ENCODE data around the gene MIER2. TPM values are rescaled to one million over a fixed set of nuclear protein-coding genes. Genes with fewer than 3 reads are reported as not detected.
"Not testable (repeated sequence)": the region's sequence is repeated elsewhere in the genome, so short reads cannot be mapped to it uniquely, and the experiment has no call there.

The MIER2 gene
- total and polyA plus RNA-seq, 2 donors from 2014 or later = 18.4 to 23.4 TPM

DNA sequence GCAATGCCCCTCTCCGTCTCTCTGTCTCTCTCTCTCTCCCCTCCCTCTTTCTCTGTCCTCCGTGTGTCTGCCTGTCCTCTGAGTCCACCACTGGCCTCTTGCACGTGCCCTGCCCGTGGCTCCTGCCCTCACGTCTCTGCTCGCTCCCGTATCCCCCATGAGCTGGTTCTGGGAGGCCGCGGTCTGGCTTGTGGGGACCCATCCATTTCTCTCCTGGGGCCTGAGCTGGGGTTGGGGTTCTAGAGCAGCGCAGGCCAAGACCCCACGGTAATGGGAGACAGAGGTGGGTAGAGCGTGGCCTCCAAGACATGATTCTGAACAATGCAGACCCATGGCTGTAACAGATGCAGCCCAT lies 45.3 kb upstream of the MIER2 start:
- no peaks in the 10 kb centered on the region for H3K36me3 ChIP-seq (ENCODE audit: control insufficient read depth in 2 of 3, insufficient read depth in 3 of 3, low read length in 3 of 3)
- H3K9ac ChIP-seq (ENCODE audit: low read length in 3 of 3) = no peak overlapping the region
- H3K4me1 ChIP-seq (ENCODE audit: control insufficient read depth in 2 of 3, insufficient read depth in 2 of 3, low read depth in 1 of 3, low read length in 3 of 3) = no peaks in the 10 kb centered on the region
- H3K9me3 ChIP-seq (ENCODE audit: control insufficient read depth in 2 of 3, insufficient read depth in 1 of 3, low read length in 3 of 3) = no peaks in the 10 kb centered on the region
- no peaks in the 10 kb centered on the region for H3K27me3 ChIP-seq (ENCODE audit: control insufficient read depth, insufficient read depth, low read length)
- FAIRE-seq (no peak), DNase-seq (peak in 1 of 5 donors; percentile 31)
- H3K4me3 ChIP-seq (ENCODE audit: low read length in 3 of 3) = no peak overlapping the region
- intact Hi-C loops (cut with DNase I) = no loop called here
- no peak overlapping the region for H3K27ac ChIP-seq (ENCODE audit: low read depth in 2 of 2, low read length in 2 of 2)
- TF ChIP-seq, protein P1, sequence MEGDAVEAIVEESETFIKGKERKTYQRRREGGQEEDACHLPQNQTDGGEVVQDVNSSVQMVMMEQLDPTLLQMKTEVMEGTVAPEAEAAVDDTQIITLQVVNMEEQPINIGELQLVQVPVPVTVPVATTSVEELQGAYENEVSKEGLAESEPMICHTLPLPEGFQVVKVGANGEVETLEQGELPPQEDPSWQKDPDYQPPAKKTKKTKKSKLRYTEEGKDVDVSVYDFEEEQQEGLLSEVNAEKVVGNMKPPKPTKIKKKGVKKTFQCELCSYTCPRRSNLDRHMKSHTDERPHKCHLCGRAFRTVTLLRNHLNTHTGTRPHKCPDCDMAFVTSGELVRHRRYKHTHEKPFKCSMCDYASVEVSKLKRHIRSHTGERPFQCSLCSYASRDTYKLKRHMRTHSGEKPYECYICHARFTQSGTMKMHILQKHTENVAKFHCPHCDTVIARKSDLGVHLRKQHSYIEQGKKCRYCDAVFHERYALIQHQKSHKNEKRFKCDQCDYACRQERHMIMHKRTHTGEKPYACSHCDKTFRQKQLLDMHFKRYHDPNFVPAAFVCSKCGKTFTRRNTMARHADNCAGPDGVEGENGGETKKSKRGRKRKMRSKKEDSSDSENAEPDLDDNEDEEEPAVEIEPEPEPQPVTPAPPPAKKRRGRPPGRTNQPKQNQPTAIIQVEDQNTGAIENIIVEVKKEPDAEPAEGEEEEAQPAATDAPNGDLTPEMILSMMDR (IDR thresholded peaks at IDR 0.05; ENCODE audit: borderline replicate concordance, extremely low read depth, insufficient read depth) = no peak

DNA sequence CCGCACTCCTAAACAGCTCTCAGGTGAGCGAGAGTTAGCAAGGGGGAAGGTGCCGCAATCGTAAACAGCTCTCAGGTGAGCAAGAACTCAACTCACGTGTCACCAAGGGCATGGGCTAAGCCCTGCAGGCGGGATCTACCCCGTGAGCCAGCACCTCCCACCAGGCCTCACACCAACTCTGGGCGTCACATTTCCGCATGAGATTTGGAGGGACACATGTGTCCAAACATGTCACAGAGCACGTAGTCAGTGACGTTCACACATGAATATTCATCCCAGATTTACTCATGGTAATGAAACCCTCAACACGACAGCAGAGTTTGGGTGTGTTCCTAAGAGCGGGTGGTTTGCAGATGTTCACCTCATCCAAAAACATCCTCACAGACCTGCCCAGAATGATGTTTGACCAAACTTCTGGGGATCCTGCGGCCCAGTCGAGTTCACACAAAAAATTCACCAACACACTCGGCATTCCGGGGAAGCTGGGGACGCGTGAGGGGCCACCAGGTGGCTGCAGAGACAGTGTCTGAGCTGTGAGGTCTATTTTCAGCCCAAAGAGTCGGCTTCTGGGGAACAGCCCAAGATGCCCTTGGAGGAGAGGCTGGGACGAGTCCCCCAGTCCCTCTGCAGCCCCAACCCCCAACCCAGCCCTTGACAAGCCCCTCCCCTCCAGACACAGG lies 44.8 kb upstream of the MIER2 start:
- Histone ChIP-seq H3K36me3 (ENCODE audit: control insufficient read depth in 2 of 3, insufficient read depth in 3 of 3, low read length in 3 of 3) (no peaks in the 10 kb centered on the region), H3K4me3 (ENCODE audit: low read length in 3 of 3) (no peak overlapping the region), H3K9me3 (ENCODE audit: control insufficient read depth in 2 of 3, insufficient read depth in 1 of 3, low read length in 3 of 3) (no peaks in the 10 kb centered on the region), H3K27me3 (ENCODE audit: control insufficient read depth, insufficient read depth, low read length) (no peaks in the 10 kb centered on the region), H3K27ac (ENCODE audit: low read depth in 2 of 2, low read length in 2 of 2) (no peak overlapping the region), H3K9ac (ENCODE audit: low read length in 3 of 3) (no peak overlapping the region), H3K4me1 (ENCODE audit: control insufficient read depth in 2 of 3, insufficient read depth in 2 of 3, low read depth in 1 of 3, low read length in 3 of 3) (peaks cover 0 to under 1% (median 0%) of the 10 kb centered on the region in 3 donors)
- peak in 2 of 5 donors; percentile 30 to 43 for DNase-seq
- intact Hi-C loops (cut with DNase I) = no loop called here
- TF ChIP-seq, protein P1 (IDR thresholded peaks at IDR 0.05; ENCODE audit: borderline replicate concordance, extremely low read depth, insufficient read depth) = no peak
- FAIRE-seq = no peak

DNA sequence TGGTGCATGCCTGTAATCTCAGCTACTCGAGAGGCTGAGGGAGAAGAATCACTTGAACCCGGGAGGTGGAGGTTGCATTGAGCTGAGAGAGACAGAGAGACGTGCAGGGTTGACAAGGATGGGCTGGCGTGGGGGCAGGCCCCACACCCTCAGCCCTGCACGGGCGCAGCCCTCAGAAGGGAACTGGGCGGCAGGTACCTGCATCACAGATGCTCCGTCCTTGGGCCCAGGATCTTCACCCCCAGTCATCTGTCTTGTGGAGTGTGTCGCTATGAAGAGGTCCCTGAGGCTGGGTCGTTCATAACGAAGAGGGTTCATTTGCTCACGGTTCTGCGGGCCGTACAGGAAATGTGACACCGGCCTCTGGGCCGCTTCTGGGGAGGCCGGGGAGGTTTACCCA lies 44.1 kb upstream of the MIER2 start:
- Histone ChIP-seq H3K36me3 (ENCODE audit: control insufficient read depth in 2 of 3, insufficient read depth in 3 of 3, low read length in 3 of 3) (no peaks in the 10 kb centered on the region), H3K9me3 (ENCODE audit: control insufficient read depth in 2 of 3, insufficient read depth in 1 of 3, low read length in 3 of 3) (no peaks in the 10 kb centered on the region), H3K4me1 (ENCODE audit: control insufficient read depth in 2 of 3, insufficient read depth in 2 of 3, low read depth in 1 of 3, low read length in 3 of 3) (peaks cover 0 to 3% (median 0%) of the 10 kb centered on the region in 3 donors), H3K9ac (ENCODE audit: low read length in 3 of 3) (no peak overlapping the region), H3K27ac (ENCODE audit: low read depth in 2 of 2, low read length in 2 of 2) (no peak overlapping the region), H3K4me3 (ENCODE audit: low read length in 3 of 3) (no peak overlapping the region), H3K27me3 (ENCODE audit: control insufficient read depth, insufficient read depth, low read length) (no peaks in the 10 kb centered on the region)
- no peak for DNase-seq
- FAIRE-seq = no peak
- TF ChIP-seq, protein P1 (IDR thresholded peaks at IDR 0.05; ENCODE audit: borderline replicate concordance, extremely low read depth, insufficient read depth) = no peak
- intact Hi-C loops (cut with DNase I) = no loop called here

DNA sequence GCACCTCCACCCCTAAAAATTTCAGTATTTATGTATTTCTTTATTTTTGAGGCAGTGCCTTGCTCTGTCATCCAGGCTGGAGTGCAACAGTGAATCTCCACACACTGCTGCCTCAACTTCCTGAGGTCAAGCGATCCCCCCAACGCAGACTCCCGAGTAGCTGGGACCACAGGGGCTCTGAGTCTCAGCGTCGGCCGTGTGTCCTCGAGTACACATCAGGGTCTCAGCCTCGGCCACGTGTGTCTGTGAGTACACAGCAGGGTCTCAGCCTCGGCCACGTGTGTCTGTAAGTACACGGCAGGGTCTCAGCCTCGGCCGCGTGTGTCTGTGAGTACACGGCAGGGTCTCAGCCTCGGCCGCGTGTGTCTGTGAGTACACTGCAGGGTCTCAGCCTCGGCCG lies 43.2 kb upstream of the MIER2 start:
- Histone ChIP-seq H3K9ac (ENCODE audit: low read length in 3 of 3) (no peak overlapping the region), H3K27ac (ENCODE audit: low read depth in 2 of 2, low read length in 2 of 2) (no peak overlapping the region), H3K36me3 (ENCODE audit: control insufficient read depth in 2 of 3, insufficient read depth in 3 of 3, low read length in 3 of 3) (no peaks in the 10 kb centered on the region), H3K27me3 (ENCODE audit: control insufficient read depth, insufficient read depth, low read length) (no peaks in the 10 kb centered on the region), H3K4me1 (ENCODE audit: control insufficient read depth in 2 of 3, insufficient read depth in 2 of 3, low read depth in 1 of 3, low read length in 3 of 3) (peaks cover 0 to 3% (median 0%) of the 10 kb centered on the region in 3 donors), H3K9me3 (ENCODE audit: control insufficient read depth in 2 of 3, insufficient read depth in 1 of 3, low read length in 3 of 3) (no peaks in the 10 kb centered on the region), H3K4me3 (ENCODE audit: low read length in 3 of 3) (no peak overlapping the region)
- TF ChIP-seq, protein P1 (IDR thresholded peaks at IDR 0.05; ENCODE audit: borderline replicate concordance, extremely low read depth, insufficient read depth) = no peak
- FAIRE-seq = no peak
- intact Hi-C loops (cut with DNase I) = no loop called here
- peak in 1 of 5 donors; percentile 28 for DNase-seq

DNA sequence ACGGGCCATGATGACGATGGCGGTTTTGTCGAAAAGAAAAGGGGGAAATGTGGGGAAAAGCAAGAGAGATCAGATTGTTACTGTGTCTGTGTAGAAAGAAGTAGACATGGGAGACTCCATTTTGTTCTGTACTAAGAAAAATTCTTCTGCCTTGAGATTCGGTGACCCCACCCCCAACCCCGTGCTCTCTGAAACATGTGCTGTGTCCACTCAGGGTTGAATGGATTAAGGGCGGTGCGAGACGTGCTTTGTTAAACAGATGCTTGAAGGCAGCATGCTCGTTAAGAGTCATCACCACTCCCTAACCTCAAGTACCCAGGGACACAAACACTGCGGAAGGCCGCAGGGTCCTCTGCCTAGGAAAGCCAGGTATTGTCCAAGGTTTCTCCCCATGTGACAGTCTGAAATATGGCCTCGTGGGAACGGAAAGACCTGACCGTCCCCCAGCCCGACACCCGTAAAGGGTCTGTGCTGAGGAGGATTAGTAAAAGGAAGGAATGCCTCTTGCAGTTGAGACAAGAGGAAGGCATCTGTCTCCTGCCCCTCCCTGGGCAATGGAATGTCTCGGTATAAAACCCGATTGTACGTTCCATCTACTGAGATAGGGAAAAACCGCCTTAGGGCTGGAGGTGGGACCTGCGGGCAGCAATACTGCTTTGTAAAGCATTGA lies 42.2 kb upstream of the MIER2 start:
- H3K27ac ChIP-seq (ENCODE audit: low read depth in 2 of 2, low read length in 2 of 2); H3K9me3 ChIP-seq (ENCODE audit: control insufficient read depth in 2 of 3, insufficient read depth in 1 of 3, low read length in 3 of 3); FAIRE-seq; H3K36me3 ChIP-seq (ENCODE audit: control insufficient read depth in 2 of 3, insufficient read depth in 3 of 3, low read length in 3 of 3); H3K4me1 ChIP-seq (ENCODE audit: control insufficient read depth in 2 of 3, insufficient read depth in 2 of 3, low read depth in 1 of 3, low read length in 3 of 3); H3K27me3 ChIP-seq (ENCODE audit: control insufficient read depth, insufficient read depth, low read length); intact Hi-C loops (cut with DNase I); H3K9ac ChIP-seq (ENCODE audit: low read length in 3 of 3); H3K4me3 ChIP-seq (ENCODE audit: low read length in 3 of 3): not testable (repeated sequence)
- peak in 1 of 5 donors; percentile 37 for DNase-seq

Measured in kidney (tissue), 14 donors.